AG04450 (cell line): Measurements from ENCODE around the gene PACRG. TPM values are rescaled to one million over a fixed set of nuclear protein-coding genes. Genes with fewer than 3 reads are reported as not detected.

Experiments used
- CTCF ChIA-PET: fragments of 300-600, 350-600 bp; formaldehyde crosslinking; extraction: SDS; loops from one replicate; lab custom pipeline; 2022; ENCODE audit warnings: antibody characterized with exemption, inconsistent platforms; lab: Charles Lee
- POLR2A ChIA-PET: fragments of 350-600 bp; formaldehyde crosslinking; extraction: SDS; loops from one replicate; lab custom pipeline; 2021; ENCODE audit warnings: antibody characterized with exemption, inconsistent platforms; lab: Yijun Ruan, JAX
- DNase-seq: peaks from one replicate; pipeline ENCODE4 v3.0.0-alpha.2; 2011; ENCODE audit warnings: low read depth, low spot score
- H3K27ac ChIP-seq: one replicate; pipeline ENCODE4 v1.5.1; 2012; ENCODE audit warnings: low read depth, low read length, control low read depth
- H3K27me3 ChIP-seq: one replicate; pipeline ENCODE4 v1.6.0; 2012; ENCODE audit warnings: low read length; ENCODE audit not compliant: control insufficient read depth, insufficient read depth
- H3K4me3 ChIP-seq: 2 replicates; pipeline ENCODE4 v1.5.1; 2011; ENCODE audit warnings: mild to moderate bottlenecking, low read depth, low read length, control low read depth
- H3K9me3 ChIP-seq: 2 replicates; pipeline ENCODE4 v1.5.1; 2012; ENCODE audit warnings: low read length; ENCODE audit not compliant: control insufficient read depth, insufficient read depth
- CTCF ChIP-seq: IDR thresholded peaks from 2 replicates; pipeline ENCODE4 v1.5.1; 2011; ENCODE audit warnings: low read depth, low read length, control low read depth, inconsistent platforms
- polyA plus RNA-seq: library from polyadenylated mRNA; depleted of rRNA; stranded (reverse); fragments of >200 nt; gene quantifications from 2 replicates; pipeline ENCODE4 v1.2.3, GENCODE V29; 2011

Gene PACRG
- polyA plus RNA-seq, 1 experiment = not detected

- no peak overlapping the region for H3K27ac ChIP-seq
- DNase-seq = no peak
- POLR2A ChIA-PET = no interaction called here
- H3K4me3 ChIP-seq = no peak overlapping the region
- H3K9me3 ChIP-seq = peaks cover 15% of the 10 kb centered on the region
- H3K27me3 ChIP-seq = no peaks in the 10 kb centered on the region
- CTCF ChIA-PET = no interaction called here
- TF ChIP-seq CTCF = no peak
Observed at GRCh38 chr6:163321717-163322116, 593.9 kb downstream of the PACRG start.

GRCh38 chr6:163323274-163323673 lies 595.5 kb downstream of the PACRG start:
- Histone ChIP-seq H3K27ac (no peak overlapping the region), H3K9me3 (peaks cover 21% of the 10 kb centered on the region), H3K27me3 (no peaks in the 10 kb centered on the region), H3K4me3 (no peak overlapping the region)
- ChIA-PET POLR2A (no interaction called here), CTCF (no interaction called here)
- no peak for DNase-seq
- no peak for TF ChIP-seq CTCF

- ChIA-PET CTCF (no interaction called here), POLR2A (no interaction called here)
- Histone ChIP-seq H3K4me3 (no peak overlapping the region), H3K27me3 (no peaks in the 10 kb centered on the region), H3K9me3 (peaks cover 16% of the 10 kb centered on the region), H3K27ac (no peak overlapping the region)
- no peak for TF ChIP-seq CTCF
- no peak for DNase-seq
Observed at GRCh38 chr6:163323705-163324104, 595.9 kb downstream of the PACRG start.

GRCh38 chr6:163324326-163324687 lies 596.5 kb downstream of the PACRG start:
- Histone ChIP-seq H3K4me3 (no peak overlapping the region), H3K9me3 (peaks cover 14% of the 10 kb centered on the region; the same call in 1 of the 2 replicates), H3K27me3 (no peaks in the 10 kb centered on the region), H3K27ac (no peak overlapping the region)
- no peak for TF ChIP-seq CTCF
- ChIA-PET POLR2A (no interaction called here), CTCF (no interaction called here)
- DNase-seq = no peak

- H3K4me3 ChIP-seq = no peak overlapping the region
- ChIA-PET POLR2A (no interaction called here), CTCF (no interaction called here)
- no peak for DNase-seq
- no peak for TF ChIP-seq CTCF
- peaks cover 15% of the 10 kb centered on the region; the same call in 1 of the 2 replicates for H3K9me3 ChIP-seq
- no peak overlapping the region for H3K27ac ChIP-seq
- no peaks in the 10 kb centered on the region for H3K27me3 ChIP-seq
Observed at GRCh38 chr6:163324688-163325389, 597.1 kb downstream of the PACRG start.
